Measurements from ENCODE around the gene SIM1.
"Not testable (repeated sequence)": the region's sequence is repeated elsewhere in the genome, so short reads cannot be mapped to it uniquely, and the experiment has no call there.

Gene SIM1

DNA sequence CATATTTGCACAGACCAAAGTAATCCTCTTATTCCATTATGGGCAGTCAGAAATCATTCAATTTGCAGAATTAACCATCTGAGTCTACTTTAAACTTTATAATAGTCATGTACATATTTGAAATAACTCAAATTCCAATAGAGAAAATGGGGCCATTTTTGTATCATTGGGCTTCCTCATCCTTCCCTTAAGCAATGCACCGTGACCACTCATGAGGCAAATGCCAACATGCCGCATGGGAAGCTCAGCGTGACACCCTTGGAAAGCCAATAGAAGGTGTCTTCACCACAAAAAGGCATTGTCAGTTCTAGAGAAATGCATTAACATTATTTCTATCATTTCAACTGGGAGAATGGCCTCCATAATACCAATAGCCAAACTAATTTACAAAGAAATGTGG lies 38.5 kb downstream of the SIM1 start:
- DNase-seq = no peak

DNA sequence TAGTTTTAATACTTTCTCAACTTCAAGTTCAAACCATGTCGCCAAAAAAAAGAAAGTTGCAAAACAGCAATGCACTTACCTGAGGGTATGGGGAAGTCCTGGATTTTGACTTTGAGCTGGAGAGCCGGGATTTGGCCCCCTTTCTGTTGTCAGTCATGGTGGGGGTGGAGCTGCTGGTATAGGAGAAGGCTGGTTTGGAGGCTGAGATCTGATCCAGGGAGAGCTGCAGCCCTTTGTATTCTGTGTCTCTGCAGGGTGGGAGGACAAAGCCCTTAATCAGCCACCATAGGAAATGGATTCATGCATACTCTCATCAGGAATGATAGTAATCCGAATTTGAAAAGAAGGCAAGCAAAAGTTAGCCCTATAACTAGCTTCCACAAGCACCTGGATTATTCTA lies 44.0 kb downstream of the SIM1 start:
- DNase-seq = no peak

DNA sequence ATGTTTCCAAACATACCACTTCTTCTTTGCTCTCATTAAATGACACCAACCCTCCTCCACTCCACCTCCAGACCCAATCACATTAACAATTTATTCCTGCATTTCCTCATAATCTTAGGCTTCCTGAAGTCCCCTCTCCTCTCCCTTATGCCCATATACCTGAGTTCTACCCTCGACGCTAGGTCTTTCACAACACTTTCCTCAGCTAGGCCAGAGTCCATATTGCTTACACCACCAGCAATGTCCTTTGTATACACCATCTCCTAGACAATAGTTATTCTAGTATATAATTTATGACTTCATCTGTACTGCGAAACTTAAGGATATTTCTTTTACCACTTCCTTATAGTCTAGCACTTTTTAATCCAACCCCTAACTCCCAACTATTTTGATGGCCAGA lies 47.7 kb downstream of the SIM1 start:
- no peak for DNase-seq

DNA sequence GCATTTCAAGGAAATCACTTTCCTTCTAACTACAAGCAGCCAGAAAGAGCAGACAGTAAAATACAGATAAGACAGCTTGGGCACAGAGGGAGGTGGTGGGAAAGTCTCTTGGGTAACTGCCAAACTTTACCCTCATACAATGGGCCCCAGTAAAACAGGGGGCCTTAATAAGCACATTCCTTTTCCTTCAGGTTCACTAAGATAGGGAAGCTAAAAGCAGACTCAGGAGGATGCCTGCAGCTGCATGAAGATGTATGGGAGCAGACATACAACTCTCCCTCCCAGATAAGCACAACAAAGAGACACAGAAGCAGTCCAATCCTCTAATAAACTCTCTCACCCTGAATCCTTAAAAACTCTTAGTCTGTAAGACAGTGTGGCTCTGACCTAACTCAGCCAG lies 49.0 kb downstream of the SIM1 start:
- no peak for DNase-seq

DNA sequence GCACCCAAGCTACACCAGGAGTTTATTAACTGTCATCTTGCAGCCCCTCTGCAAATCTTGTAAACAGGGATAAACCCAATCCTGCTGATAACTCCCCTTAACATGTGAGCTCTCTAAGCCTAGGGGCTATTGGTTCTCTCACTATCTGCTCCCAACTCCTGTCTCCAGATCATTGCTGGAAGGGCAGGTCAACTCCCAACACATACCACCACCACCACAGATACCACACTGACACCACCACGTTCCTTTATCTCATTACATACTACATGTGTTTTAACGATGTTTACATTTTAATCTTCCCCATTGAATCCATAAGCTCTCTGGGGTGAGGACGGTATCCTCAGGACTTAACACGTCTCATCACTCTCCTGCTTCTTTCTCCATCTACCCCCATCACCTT lies 51.8 kb downstream of the SIM1 start:
- DNase-seq = no peak

DNA sequence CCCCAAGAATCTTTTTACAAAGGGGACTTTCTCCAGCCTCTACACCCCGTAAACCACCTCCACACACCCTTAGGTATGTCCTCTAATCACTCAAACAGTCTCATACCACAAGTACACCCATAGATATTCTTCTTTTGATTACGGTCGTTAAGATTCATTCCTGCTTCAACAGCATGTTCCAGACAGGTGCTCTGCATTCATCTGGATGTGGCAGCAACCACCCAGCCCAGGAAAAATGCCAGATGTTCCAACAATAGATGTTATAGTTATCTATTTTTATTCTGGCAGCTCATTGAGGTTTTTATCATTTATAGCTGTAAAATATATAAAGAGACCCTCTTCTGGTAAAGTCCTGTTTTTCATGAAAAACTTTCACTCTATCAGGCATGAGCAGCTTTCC lies 60.7 kb downstream of the SIM1 start:
- DNase-seq = no peak

DNA sequence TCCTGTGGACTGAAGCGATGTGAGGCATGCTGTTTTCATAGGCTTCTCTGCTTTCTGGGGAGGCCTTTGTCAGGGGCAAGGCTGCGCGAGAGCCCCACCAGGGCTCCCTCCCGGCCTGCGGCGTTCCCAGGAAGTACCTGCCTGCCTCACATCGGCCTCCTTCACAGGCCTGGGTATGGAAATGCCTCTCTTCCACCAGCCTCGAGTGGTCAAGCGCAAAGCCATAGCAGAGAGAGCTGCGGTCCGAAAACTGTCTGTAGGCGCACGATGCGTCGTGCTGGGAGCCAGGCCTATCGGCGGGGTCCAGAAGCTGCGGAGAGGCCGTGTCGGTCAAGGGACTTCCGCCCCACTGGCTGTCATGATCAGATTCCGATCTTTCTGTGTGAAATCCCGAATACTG lies 71.2 kb downstream of the SIM1 start:
- DNase-seq = no peak

DNA sequence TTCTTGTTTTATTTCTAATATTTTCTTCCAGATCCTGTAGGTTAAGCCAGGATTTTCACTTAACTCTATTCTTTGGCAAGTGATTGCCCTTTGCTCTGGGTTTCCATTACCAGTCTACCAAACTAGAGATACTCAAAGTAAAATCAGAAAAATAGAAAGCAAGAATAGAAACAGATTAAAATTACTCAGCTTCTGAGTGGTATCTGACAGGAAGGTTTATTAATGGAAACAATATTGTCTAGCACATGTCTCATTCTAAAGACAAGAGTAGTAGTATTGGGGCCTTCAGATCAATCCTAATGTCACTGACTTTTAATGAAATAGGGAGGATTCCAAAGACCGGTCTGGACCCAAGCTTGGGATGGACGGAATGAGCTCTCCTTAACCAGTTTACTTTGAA lies 72.3 kb downstream of the SIM1 start:
- no peak for DNase-seq

DNA sequence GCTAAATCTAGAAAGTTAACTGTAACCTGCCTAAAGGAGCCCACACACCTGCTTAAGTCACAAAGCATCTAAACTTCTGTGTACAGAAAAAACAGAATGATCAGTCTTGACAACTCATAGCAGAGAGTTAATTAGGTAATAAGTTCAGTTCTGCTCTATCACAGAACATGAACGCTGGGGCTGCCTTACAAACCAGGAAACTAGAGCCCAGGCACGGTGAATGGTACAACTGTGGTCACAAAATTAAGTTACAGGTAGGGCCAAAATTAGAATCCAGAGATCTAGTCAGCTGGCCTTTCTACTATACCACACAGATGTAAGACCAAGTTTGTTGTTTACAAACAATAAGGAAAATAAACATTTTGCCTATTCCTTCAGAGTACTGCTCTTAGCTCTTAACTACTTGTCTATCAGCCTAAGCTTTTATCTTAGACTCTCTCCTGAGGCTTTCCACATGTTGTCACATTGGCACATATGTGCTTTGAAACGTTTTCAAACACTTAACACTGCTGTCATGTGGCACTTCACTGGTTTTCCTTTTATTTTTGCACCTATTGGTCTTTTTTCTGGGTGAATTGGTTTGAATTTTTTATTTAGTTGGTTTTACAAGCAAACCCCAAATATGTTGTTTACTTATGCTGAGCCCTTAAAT lies 75.7 kb downstream of the SIM1 start:
- DNase-seq = no peak

DNA sequence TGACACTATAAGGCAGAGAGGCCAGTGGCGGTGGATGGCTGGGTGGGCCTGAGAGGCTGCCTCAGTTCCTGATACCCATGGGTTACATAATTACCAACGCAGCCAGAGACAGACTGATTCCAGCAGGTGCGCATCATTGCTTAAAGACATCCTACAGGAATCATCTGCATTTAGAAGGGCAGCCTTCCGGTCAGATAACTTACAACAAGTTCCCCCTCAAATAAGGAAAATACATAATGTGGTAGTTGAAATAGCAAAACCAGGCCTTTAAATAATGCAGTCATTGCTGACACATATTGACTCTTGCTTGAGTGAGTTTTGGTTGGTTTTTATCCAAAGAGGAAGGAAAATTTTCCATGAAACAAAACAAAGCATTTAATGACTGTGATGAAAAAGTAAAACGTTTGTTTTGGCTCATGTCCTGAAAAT lies 81.9 kb downstream of the SIM1 start:
- no peak for DNase-seq

DNA sequence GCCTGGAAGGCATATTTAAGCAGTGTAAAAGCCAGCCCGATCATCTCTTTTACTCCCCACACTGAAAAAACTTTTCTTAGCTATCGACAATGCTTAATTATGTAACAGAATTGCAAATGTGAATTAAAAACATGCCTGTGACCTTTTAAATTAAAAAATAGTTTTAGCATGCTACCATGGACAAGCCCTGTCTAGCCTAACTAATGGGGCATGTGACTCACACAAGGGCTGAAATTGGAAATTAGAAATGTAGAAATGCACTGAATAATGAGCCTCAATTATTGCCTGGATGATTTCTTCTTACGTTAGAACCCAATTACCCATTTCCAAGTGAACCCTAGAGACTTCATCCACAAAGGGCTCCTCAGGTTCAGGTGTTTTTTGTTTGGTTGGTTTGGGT lies 82.7 kb downstream of the SIM1 start:
- DNase-seq = no peak

DNA sequence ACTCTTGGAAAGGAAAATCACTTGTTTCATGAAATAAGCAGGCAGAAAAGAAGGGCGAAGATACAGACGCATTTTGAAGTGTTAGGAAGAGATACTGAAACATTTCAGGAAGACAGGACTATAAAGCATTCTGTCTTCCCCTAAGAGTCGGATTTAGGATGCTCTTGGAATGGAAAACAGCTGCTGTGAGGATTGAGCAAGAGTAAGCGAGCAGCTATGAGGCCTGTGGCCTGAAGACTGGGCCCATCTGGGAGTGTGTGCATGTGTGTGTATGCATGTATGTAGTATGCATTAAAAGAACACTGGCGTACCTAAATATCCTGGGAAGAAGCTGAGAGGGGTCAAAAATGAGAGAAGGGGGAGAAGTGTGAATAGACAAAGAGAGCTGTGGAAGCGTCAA lies 83.6 kb downstream of the SIM1 start:
- no peak for DNase-seq

DNA sequence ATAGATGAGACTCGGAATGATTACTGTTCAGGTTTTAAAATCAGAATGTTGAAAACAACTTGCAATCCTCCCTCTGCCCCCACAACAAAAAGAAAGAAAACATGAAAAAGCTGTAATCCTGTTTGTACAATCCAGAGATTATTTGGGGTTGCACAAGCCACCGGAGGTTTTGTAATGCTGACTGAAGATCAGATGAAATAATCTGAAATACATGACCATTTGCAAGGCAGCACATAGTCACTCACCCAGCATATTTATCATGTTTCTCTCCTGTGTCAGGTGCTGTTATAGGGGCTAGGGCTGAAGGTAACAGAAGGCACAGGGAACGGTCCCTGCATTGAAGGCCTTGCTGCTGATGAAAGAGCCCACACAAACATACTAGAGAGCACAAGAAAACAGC lies 85.3 kb downstream of the SIM1 start:
- no peak for DNase-seq

DNA sequence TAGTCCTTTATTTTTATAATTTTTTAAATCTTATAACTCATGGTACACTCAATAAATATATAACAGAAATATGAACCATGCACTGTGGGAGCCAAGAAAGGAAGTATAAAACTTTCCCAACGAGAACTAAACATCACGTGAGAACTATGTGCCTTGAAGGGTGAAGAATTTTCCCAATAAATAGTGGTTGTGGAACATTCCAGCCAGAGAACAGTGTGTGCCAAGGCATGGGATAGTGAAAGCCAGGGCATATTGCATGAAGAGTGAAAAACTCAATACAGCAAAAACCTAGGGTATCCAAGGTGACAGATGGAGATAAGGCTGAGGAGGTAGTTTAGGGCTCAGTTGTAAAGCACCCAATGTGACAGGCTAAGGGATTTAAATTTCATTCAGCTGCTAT lies 86.1 kb downstream of the SIM1 start:
- DNase-seq = no peak

DNA sequence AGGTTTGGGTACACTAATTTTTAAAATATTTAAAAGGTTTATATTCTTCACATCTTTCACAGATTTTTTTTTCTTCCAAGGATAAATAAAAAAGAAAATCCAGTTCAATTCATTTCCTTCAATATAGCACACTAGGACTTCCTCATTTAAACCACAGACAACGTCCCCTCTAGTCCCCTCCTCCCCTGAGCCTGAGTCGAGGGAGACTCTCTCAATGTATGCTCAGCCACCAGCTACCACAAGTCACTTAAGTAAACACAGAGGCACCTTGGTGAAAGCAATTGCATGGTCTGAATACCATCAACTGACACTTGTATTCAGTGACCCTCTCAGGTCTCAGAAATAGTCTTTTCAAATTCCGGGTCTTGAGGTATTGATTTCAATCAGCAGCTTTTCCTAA lies 88.6 kb downstream of the SIM1 start:
- DNase-seq = no peak

DNA sequence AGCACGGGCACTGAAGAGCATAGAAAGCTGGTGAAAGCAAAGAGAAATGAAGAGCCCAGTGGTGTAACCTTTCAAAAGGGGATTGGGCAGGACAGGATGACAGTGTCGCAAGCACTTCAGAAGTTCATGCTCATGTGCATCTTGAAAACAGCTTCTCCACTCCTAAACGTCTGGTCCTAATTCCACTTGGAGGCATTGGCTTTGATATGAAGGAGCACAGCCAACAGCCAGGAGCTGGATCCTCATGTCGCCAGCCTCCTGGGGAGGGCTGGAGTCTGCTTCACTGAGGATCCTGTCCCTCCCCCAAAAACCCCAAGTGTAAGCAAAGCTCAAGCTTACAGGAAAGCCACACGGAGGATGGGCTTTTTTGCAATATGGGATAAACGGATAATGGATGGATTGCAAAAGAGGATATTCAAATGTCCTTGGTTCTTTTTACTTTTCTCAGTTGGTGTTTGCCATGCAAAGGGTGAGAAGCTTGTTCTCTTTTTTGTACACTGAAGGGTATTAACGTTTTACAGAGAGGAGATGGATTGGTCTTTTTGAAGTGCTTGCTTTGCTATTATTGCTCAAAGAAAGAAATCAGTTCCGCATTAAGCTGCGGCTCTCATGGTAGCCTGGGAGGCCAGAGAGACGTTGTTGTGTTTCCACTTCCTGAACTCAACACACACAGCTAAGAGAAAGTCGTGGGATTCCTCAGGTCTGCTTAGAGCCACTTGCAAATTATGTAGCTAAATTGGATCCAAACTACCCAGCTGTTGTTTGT lies 92.2 kb downstream of the SIM1 start:
- DNase-seq = no peak

DNA sequence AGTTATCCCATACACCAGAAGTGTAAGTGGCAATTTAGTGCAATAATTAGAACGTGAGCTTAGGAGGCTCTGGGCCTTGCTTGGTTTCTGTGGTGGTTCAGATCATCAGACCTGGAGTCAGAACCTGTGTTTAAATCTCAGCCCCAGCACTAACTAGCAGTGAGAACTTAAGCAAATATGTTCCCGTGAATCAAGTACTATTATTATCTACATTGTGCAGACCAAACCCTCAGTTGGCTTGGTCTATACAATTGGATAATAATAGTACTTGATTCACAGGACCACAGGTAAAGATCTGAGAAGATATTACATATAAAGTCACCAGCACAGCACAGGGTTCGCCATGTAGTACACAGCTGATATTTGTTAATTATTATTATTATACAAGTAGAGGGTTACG lies 93.1 kb downstream of the SIM1 start:
- no peak for DNase-seq

DNA sequence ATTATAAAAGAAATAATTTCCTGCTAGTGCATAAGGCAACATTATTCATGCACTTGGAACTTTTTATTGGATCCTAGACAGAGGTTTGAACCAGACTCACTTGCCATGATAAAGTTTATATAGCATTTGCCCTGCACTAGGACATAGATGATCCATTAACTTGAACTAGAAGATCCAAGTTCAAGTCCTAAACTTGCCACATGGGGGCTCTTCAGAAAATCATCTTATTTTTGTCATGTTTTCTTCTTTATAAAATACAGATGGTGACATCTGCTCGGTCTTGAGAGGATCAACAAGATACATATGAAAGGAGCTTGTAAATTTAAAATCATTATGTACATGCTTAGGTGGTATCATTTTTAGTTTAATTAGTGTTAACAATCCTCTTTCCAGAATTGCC lies 94.5 kb downstream of the SIM1 start:
- DNase-seq = no peak

DNA sequence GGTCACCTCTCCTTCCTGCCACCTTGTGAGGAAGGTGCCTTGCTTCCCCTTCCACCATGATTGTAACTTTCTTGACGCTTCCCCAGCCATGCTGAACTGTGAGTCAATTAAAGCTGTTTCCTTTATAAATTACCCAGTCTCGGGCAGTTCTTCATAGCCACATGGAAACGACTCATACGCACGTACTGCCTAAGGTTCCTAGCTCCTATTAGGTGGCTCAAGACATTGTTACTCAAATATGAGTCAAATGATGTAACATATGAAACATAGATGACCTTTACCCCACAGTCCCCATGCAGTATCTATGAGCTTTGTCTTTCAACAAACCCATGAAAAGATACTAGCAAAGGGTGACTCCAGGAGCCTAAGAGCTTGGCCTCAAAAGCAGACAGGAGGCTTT lies 98.3 kb downstream of the SIM1 start:
- no peak for DNase-seq

DNA sequence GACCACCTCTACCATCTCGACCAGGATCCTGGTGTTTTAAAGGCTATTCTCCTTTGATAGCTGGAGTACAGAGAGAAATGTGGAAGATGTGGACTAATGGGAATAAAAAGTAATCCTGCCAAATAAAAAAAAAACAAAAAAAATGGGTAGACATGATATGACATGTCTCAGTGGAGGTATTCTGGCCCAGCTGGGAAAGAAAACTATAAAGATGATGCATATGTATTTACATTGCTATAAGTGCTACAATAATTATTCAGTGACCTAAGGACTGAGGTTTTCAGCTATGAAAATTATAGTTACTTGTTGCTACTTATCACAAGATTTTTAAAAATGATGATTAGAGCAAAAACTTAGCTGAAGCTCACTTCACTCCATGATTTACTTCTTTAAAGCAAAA lies 101.1 kb downstream of the SIM1 start:
- no peak for DNase-seq

DNA sequence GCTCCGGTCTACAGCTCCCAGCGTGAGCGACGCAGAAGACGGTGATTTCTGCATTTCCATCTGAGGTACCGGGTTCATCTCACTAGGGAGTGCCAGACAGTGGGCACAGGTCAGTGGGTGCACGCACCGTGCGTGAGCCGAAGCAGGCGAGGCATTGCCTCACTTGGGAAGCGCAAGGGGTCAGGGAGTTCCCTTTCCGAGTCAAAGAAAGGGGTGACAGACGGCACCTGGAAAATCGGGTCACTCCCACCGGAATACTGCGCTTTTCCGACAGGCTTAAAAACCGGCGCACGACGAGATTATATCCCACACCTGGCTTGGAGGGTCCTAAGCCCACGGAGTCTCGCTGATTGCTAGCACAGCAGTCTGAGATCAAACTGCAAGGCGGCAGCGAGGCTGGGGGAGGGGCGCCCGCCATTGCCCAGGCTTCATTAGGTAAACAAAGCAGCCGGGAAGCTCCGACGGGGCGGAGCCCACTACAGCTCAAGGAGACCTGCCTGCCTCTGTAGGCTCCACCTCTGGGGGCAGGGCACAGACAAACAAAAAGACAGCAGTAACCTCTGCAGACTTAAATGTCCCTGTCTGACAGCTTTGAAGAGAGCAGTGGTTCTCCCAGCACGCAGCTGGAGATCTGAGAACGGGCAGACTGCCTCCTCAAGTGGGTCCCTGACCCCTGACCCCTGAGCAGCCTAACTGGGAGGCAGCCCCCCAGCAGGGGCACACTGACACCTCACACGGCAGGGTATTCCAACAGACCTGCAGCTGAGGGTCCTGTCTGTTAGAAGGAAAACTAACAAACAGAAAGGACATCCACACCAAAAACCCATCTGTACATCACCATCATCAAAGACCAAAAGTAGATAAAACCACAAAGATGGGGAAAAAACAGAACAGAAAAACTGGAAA lies 109.7 kb downstream of the SIM1 start:
- DNase-seq = not testable (repeated sequence)

DNA sequence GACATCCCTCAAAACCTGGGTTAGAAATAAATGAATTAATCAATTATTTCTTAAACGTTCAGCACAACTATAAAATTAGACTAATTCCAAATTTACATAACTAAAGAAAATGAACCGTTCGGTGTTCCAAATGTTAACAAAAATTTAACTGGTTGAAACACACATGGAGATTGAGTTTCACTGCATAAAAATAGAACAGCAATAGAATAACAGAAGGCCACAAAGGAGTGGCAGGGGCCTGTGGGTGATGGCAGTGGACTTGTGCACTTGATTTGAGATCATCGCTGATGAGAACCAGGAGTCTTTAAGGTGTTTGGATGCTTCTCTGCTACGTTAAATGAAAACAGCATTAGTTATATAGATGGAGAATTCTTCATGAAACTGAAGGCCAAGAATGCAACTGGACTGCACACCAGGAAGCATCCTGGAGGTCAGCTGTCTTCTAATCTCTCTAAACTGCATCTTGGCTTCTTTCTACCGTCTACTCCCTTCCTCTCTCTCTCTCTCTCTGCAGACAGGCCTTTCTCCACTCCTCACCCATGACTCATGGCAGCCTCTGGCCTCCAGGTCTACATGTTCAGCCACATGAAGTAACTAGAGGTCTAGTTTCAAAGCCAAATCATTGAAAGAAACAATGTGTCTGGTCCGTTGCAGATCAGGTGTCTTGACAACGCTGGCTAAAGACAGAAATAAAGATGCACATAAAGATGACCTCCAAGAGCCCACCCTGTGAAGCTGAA lies 111.3 kb downstream of the SIM1 start:
- no peak for DNase-seq

DNA sequence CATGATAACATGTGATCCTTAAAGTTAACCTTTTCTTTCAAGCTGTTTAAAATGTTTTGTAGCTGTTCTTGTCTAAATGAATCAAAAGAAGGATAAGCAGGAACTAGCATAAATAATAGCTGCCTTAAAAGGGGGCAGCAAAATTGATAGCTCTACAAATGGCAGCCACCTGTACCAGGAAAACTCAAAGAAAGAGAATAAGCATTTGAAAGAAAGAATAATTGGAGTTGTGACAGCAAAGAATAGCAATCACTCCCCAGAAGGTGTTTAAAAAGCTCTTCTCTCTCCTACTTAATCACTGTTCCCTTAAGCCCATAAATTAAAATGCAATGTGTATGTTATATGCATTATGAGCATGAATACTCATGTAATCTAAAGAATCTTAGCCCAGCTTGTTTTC lies 114.6 kb downstream of the SIM1 start:
- DNase-seq = no peak

Data from CD4-positive, alpha-beta T cell treated with Interleukin-10 for 1 hour (primary cell).